HEK293 (cell line): ENCODE results near the gene OLFM3.

Source experiments
- CTCF ChIA-PET: fragments of 350-600 bp; formaldehyde crosslinking; extraction: SDS; loops from one replicate; lab custom pipeline; 2021; ENCODE audit warnings: antibody characterized with exemption; lab: Yijun Ruan, JAX
- POLR2A ChIA-PET: fragments of 300-600 bp; formaldehyde crosslinking; extraction: SDS; loops from one replicate; lab custom pipeline; 2020; ENCODE audit warnings: antibody characterized with exemption, inconsistent platforms; lab: Yijun Ruan, JAX
- H3K27ac ChIP-seq: fragments of 200-500 bp; sonication (Bioruptor generic); 2 replicates; pipeline ENCODE4 v1.5.1; 2014; ENCODE audit warnings: low read depth, low read length, control low read depth, inconsistent platforms; ENCODE audit errors: extremely low read depth
- H3K36me3 ChIP-seq, 2 experiments: fragments of 200-500 bp in 1 of 2; sonication (Bioruptor generic) in 1 of 2; 1 replicate in 1 of 2; 2 replicates in 1 of 2; pipeline ENCODE4 v1.5.1; 2014 to 2017; ENCODE audit warnings: inconsistent platforms in 2 of 2, low read length in 2 of 2; ENCODE audit not compliant: control insufficient read depth in 2 of 2, insufficient read depth in 1 of 2
- H3K4me1 ChIP-seq: fragments of 200-500 bp; sonication (Bioruptor generic); 2 replicates; pipeline ENCODE4 v1.5.1; 2014; ENCODE audit warnings: mild to moderate bottlenecking, low read length, inconsistent platforms; ENCODE audit not compliant: control insufficient read depth, insufficient read depth
- H3K4me3 ChIP-seq: 2 replicates; pipeline ENCODE4 v1.5.1; 2011; ENCODE audit warnings: low read depth, mild to moderate bottlenecking, control low read depth, low read length, moderate library complexity
- H3K9me3 ChIP-seq: fragments of 200-500 bp; sonication (Bioruptor generic); 2 replicates; pipeline ENCODE4 v1.5.1; 2014; ENCODE audit warnings: low read depth, low read length, inconsistent platforms; ENCODE audit not compliant: control insufficient read depth, insufficient read depth
- HOXC10 ChIP-seq: sonication (generic); formaldehyde crosslinking; IDR thresholded peaks from 2 replicates; pipeline ENCODE4 v1.8.1; 2023; ENCODE audit warnings: mild to moderate bottlenecking, missing genetic modification reagents
- KLF17 ChIP-seq: fragments of 450-650 bp; formaldehyde crosslinking; IDR thresholded peaks from 2 replicates; pipeline ENCODE4 v1.5.1; 2016; ENCODE audit warnings: missing biosample characterization, missing genetic modification characterization
- KLF7 ChIP-seq: fragments of 450-650 bp; formaldehyde crosslinking; IDR thresholded peaks from 2 replicates; pipeline ENCODE4 v1.5.1; 2016; ENCODE audit warnings: missing biosample characterization, missing genetic modification characterization, borderline replicate concordance
- RBAK ChIP-seq: fragments of 450-650 bp; formaldehyde crosslinking; IDR thresholded peaks from 2 replicates; pipeline ENCODE4 v1.5.1; 2016; ENCODE audit warnings: missing biosample characterization, missing genetic modification characterization
- REPIN1 ChIP-seq: fragments of 450-650 bp; formaldehyde crosslinking; IDR thresholded peaks from 2 replicates; pipeline ENCODE4 v1.5.1; 2017; ENCODE audit warnings: missing biosample characterization, missing genetic modification characterization, low read depth
- ZBTB44 ChIP-seq: fragments of 450-650 bp; IDR thresholded peaks from 2 replicates; pipeline ENCODE4 v1.5.1; 2018; ENCODE audit warnings: missing biosample characterization, mild to moderate bottlenecking, missing genetic modification characterization
- ZBTB7A ChIP-seq: fragments of 450-650 bp; formaldehyde crosslinking; IDR thresholded peaks from 2 replicates; pipeline ENCODE4 v1.5.1; 2016; ENCODE audit warnings: low read depth, missing biosample characterization, missing genetic modification characterization
- ZBTB8A ChIP-seq: fragments of 450-650 bp; formaldehyde crosslinking; IDR thresholded peaks from 2 replicates; pipeline ENCODE4 v1.5.1; 2016; ENCODE audit warnings: missing biosample characterization, missing genetic modification characterization
- ZNF157 ChIP-seq: fragments of 450-650 bp; formaldehyde crosslinking; IDR thresholded peaks from 2 replicates; pipeline ENCODE4 v1.5.1; 2016; ENCODE audit warnings: missing biosample characterization, missing genetic modification characterization
- ZNF24 ChIP-seq: fragments of 450-650 bp; formaldehyde crosslinking; IDR thresholded peaks from 2 replicates; pipeline ENCODE4 v1.5.1; 2016; ENCODE audit warnings: missing biosample characterization, missing genetic modification characterization
- ZNF266 ChIP-seq: fragments of 450-650 bp; formaldehyde crosslinking; IDR thresholded peaks from 2 replicates; pipeline ENCODE4 v1.5.1; 2016; ENCODE audit warnings: missing biosample characterization, missing genetic modification characterization, low read depth
- ZNF366 ChIP-seq: fragments of 450-650 bp; formaldehyde crosslinking; conservative IDR thresholded peaks from 2 replicates; pipeline ENCODE4 v1.5.1; 2016; ENCODE audit warnings: missing biosample characterization, missing genetic modification characterization
- ZNF391 ChIP-seq: fragments of 450-650 bp; formaldehyde crosslinking; IDR thresholded peaks from 2 replicates; pipeline ENCODE4 v1.5.1; 2016; ENCODE audit warnings: low read depth, missing biosample characterization, missing genetic modification characterization, borderline replicate concordance
- ZNF549 ChIP-seq: fragments of 450-650 bp; IDR thresholded peaks from 2 replicates; pipeline ENCODE4 v1.5.1; 2018; ENCODE audit warnings: missing biosample characterization, missing genetic modification characterization, mild to moderate bottlenecking, inconsistent platforms, moderate library complexity
- ZNF561 ChIP-seq: fragments of 450-650 bp; IDR thresholded peaks from 2 replicates; pipeline ENCODE4 v1.5.1; 2018; ENCODE audit warnings: missing biosample characterization, missing genetic modification characterization, borderline replicate concordance
- ZNF658 ChIP-seq: fragments of 450-650 bp; formaldehyde crosslinking; IDR thresholded peaks from 2 replicates; pipeline ENCODE4; 2016; ENCODE audit warnings: missing biosample characterization, missing genetic modification characterization
- ZNF670 ChIP-seq: fragments of 450-650 bp; formaldehyde crosslinking; IDR thresholded peaks from 2 replicates; pipeline ENCODE4 v1.5.1; 2016; ENCODE audit warnings: missing biosample characterization, missing genetic modification characterization, low read depth
- ZNF785 ChIP-seq: fragments of 450-650 bp; formaldehyde crosslinking; IDR thresholded peaks from 2 replicates; pipeline ENCODE4 v1.5.1; 2016; ENCODE audit warnings: missing biosample characterization, missing genetic modification characterization
- ZNF792 ChIP-seq: fragments of 450-650 bp; formaldehyde crosslinking; IDR thresholded peaks from 2 replicates; pipeline ENCODE4 v1.5.1; 2016; ENCODE audit warnings: missing biosample characterization, missing genetic modification characterization
- ZSCAN16 ChIP-seq: fragments of 450-650 bp; formaldehyde crosslinking; IDR thresholded peaks from 2 replicates; pipeline ENCODE4 v1.5.1; 2016; ENCODE audit warnings: missing biosample characterization, missing genetic modification characterization
- TF ChIP-seq, protein P1 (sequence below): fragments of 450-650 bp; formaldehyde crosslinking; IDR thresholded peaks from 2 replicates; pipeline ENCODE4 v1.5.1; 2017; ENCODE audit warnings: missing biosample characterization, missing genetic modification characterization
- TF ChIP-seq, protein P2 (sequence below): fragments of 450-650 bp; formaldehyde crosslinking; IDR thresholded peaks from 2 replicates; pipeline ENCODE4 v1.5.1; 2016; ENCODE audit warnings: missing biosample characterization, missing genetic modification characterization
- TF ChIP-seq, protein P3 (sequence below): fragments of 450-650 bp; formaldehyde crosslinking; IDR thresholded peaks from 2 replicates; pipeline ENCODE4 v1.5.1; 2016; ENCODE audit warnings: missing biosample characterization, missing genetic modification characterization
- TF ChIP-seq, protein P4 (sequence below): fragments of 450-650 bp; formaldehyde crosslinking; IDR thresholded peaks from 2 replicates; pipeline ENCODE4 v1.5.1; 2016; ENCODE audit warnings: missing biosample characterization, missing genetic modification characterization

OLFM3 gene

GRCh38 chr1:101846820-101847219 lies 149.9 kb downstream of the OLFM3 start (continued):
- TF ChIP-seq ZNF366 (tag by site-specific recombination) (no peak), REPIN1 (tag by site-specific recombination) (no peak), ZNF266 (no peak), ZNF670 (tag by site-specific recombination) (no peak)
- TF ChIP-seq, protein P1, sequence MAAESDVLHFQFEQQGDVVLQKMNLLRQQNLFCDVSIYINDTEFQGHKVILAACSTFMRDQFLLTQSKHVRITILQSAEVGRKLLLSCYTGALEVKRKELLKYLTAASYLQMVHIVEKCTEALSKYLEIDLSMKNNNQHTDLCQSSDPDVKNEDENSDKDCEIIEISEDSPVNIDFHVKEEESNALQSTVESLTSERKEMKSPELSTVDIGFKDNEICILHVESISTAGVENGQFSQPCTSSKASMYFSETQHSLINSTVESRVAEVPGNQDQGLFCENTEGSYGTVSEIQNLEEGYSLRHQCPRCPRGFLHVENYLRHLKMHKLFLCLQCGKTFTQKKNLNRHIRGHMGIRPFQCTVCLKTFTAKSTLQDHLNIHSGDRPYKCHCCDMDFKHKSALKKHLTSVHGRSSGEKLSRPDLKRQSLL (tag by site-specific recombination), result no peak

GRCh38 chr1:101843160-101843559 lies 153.6 kb downstream of the OLFM3 start:
- ChIA-PET CTCF (interaction anchor here (0.7 kb wide), 1 partner anchor 12 kb away, joined by 10 read pairs; no protein-coding TSS in a partner anchor), POLR2A (no interaction called here)
- H3K27ac ChIP-seq, result no peak overlapping the region
- H3K36me3 ChIP-seq, result no peaks in the 10 kb centered on the region
- H3K9me3 ChIP-seq, result no peaks in the 10 kb centered on the region
- no peak for TF ChIP-seq ZNF785 (tag by site-specific recombination)
- TF ChIP-seq ZSCAN16 (tag by site-specific recombination), result no peak
- TF ChIP-seq KLF7 (tag by site-specific recombination), result no peak
- TF ChIP-seq ZNF391, result no peak
- TF ChIP-seq ZNF792 (tag by site-specific recombination), result no peak
- no peak overlapping the region for H3K4me3 ChIP-seq
- no peaks in the 10 kb centered on the region for H3K4me1 ChIP-seq

- Histone ChIP-seq H3K4me3 (no peak overlapping the region), H3K36me3 (no peaks in the 10 kb centered on the region), H3K27ac (no peak overlapping the region), H3K9me3 (no peaks in the 10 kb centered on the region), H3K4me1 (no peaks in the 10 kb centered on the region)
- TF ChIP-seq HOXC10 (CRISPR knock-in tag) (no peak), ZBTB44 (no peak), ZBTB8A (no peak), RBAK (tag by site-specific recombination) (no peak), ZNF658 (tag by site-specific recombination) (no peak), ZNF561 (tag by site-specific recombination) (no peak), ZNF24 (tag by site-specific recombination) (no peak), ZNF549 (tag by site-specific recombination) (no peak)
- TF ChIP-seq, protein P1 (tag by site-specific recombination), result no peak
- TF ChIP-seq, all 188 proteins: peak for 0
- CTCF ChIA-PET, result interaction anchor here (0.6 kb wide), 1 partner anchor 236 kb away, joined by 3 read pairs; no protein-coding TSS in a partner anchor
- POLR2A ChIA-PET, result no interaction called here
These were observed 154.9 kb downstream of the OLFM3 start for GRCh38 chr1:101841824-101842223.

GRCh38 chr1:101835988-101836387 lies 160.7 kb downstream of the OLFM3 start:
- no peak overlapping the region for H3K27ac ChIP-seq
- H3K36me3 ChIP-seq, result no peaks in the 10 kb centered on the region
- ChIA-PET POLR2A (no interaction called here), CTCF (interaction anchor here (0.7 kb wide), 1 partner anchor 424 kb away, joined by 3 read pairs; no protein-coding TSS in a partner anchor)
- no peaks in the 10 kb centered on the region for H3K9me3 ChIP-seq
- H3K4me3 ChIP-seq, result no peak overlapping the region
- H3K4me1 ChIP-seq, result no peaks in the 10 kb centered on the region
- TF ChIP-seq, protein P2, sequence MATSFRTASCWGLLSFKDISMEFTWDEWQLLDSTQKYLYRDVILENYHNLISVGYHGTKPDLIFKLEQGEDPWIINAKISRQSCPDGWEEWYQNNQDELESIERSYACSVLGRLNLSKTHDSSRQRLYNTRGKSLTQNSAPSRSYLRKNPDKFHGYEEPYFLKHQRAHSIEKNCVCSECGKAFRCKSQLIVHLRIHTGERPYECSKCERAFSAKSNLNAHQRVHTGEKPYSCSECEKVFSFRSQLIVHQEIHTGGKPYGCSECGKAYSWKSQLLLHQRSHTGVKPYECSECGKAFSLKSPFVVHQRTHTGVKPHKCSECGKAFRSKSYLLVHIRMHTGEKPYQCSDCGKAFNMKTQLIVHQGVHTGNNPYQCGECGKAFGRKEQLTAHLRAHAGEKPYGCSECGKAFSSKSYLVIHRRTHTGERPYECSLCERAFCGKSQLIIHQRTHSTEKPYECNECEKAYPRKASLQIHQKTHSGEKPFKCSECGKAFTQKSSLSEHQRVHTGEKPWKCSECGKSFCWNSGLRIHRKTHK (tag by site-specific recombination), result no peak
- TF ChIP-seq ZBTB7A (tag by site-specific recombination), result no peak
- TF ChIP-seq, protein P3, sequence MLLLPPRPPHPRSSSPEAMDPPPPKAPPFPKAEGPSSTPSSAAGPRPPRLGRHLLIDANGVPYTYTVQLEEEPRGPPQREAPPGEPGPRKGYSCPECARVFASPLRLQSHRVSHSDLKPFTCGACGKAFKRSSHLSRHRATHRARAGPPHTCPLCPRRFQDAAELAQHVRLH (tag by site-specific recombination), result no peak
- no peak for TF ChIP-seq ZNF157 (tag by site-specific recombination)
- TF ChIP-seq RBAK (tag by site-specific recombination), result no peak
- TF ChIP-seq, protein P4, sequence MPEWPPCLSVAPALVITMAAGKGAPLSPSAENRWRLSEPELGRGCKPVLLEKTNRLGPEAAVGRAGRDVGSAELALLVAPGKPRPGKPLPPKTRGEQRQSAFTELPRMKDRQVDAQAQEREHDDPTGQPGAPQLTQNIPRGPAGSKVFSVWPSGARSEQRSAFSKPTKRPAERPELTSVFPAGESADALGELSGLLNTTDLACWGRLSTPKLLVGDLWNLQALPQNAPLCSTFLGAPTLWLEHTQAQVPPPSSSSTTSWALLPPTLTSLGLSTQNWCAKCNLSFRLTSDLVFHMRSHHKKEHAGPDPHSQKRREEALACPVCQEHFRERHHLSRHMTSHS, result no peak
- TF ChIP-seq KLF17 (tag by site-specific recombination), result no peak
